HL-60 (cell line): ENCODE measurements around the gene GP2.

Source experiments
- GABPA ChIP-seq: IDR thresholded peaks from 2 replicates; pipeline ENCODE4 v1.6.1; 2012; ENCODE audit warnings: low read depth
- POLR2AphosphoS5 ChIP-seq: IDR thresholded peaks from 2 replicates; pipeline ENCODE4 v1.6.1; 2012; ENCODE audit warnings: low read depth
- REST ChIP-seq: IDR thresholded peaks from 2 replicates; pipeline ENCODE4 v1.6.1; 2012; ENCODE audit warnings: low read depth; ENCODE audit not compliant: insufficient replicate concordance
- SPI1 ChIP-seq: IDR thresholded peaks from 2 replicates; pipeline ENCODE4 v1.6.1; 2012; ENCODE audit warnings: low read depth, mild to moderate bottlenecking, borderline replicate concordance
- TF ChIP-seq, protein P1 (sequence below): IDR thresholded peaks from one replicate; pipeline ENCODE4 v1.5.1; 2011; ENCODE audit warnings: low read length, control low read depth, inconsistent platforms; ENCODE audit not compliant: insufficient read depth

DNA sequence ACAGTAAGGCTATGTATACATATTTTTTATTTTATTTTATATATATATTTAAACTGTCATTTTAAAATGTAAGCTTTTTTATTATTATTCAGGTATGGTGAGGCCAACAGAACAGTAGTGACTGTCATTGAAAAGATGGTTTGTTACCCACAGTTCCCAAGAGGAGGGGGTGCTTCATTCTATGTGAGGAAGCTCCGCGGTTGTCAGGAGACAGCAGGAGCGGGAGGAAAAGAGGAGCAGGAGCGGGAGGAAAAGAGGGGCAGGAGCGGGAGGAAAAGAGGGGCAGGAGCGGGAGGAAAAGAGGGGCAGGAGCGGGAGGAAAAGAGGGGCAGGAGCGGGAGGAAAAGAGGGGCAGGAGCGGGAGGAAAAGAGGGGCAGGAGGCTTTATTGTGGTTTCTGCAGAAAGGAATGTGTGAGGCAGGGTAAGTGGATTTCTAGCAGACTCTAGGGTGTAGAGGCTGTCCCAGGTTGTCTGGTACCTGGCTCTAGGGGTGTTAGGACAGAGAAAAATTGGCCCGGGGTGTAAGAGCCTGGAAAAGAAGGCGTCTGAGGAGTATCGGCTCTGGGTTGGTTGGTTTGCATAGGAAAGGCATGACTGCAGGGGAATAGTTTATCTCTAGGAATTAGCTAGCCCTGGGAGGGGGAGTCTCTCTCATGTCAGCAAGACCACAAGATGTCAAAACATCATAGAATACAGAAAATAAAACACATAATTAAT is 64.0 kb downstream of the GP2 start:
- TF ChIP-seq, protein P1, sequence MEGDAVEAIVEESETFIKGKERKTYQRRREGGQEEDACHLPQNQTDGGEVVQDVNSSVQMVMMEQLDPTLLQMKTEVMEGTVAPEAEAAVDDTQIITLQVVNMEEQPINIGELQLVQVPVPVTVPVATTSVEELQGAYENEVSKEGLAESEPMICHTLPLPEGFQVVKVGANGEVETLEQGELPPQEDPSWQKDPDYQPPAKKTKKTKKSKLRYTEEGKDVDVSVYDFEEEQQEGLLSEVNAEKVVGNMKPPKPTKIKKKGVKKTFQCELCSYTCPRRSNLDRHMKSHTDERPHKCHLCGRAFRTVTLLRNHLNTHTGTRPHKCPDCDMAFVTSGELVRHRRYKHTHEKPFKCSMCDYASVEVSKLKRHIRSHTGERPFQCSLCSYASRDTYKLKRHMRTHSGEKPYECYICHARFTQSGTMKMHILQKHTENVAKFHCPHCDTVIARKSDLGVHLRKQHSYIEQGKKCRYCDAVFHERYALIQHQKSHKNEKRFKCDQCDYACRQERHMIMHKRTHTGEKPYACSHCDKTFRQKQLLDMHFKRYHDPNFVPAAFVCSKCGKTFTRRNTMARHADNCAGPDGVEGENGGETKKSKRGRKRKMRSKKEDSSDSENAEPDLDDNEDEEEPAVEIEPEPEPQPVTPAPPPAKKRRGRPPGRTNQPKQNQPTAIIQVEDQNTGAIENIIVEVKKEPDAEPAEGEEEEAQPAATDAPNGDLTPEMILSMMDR: no peak
- TF ChIP-seq GABPA (no peak), POLR2AphosphoS5 (no peak), REST (no peak), SPI1 (no peak)
